AG04450 (cell line): ENCODE measurements around the gene KRTAP5-5. TPM values are rescaled to one million over a fixed set of nuclear protein-coding genes. Genes with fewer than 3 reads are reported as not detected.

ENCODE experiments used
- CTCF ChIA-PET: fragments of 300-600, 350-600 bp; formaldehyde crosslinking; extraction: SDS; loops from one replicate; lab custom pipeline; 2022; ENCODE audit warnings: antibody characterized with exemption, inconsistent platforms; lab: Charles Lee
- POLR2A ChIA-PET: fragments of 350-600 bp; formaldehyde crosslinking; extraction: SDS; loops from one replicate; lab custom pipeline; 2021; ENCODE audit warnings: antibody characterized with exemption, inconsistent platforms; lab: Yijun Ruan, JAX
- DNase-seq: peaks from one replicate; pipeline ENCODE4 v3.0.0-alpha.2; 2011; ENCODE audit warnings: low read depth, low spot score
- H3K27ac ChIP-seq: one replicate; pipeline ENCODE4 v1.5.1; 2012; ENCODE audit warnings: low read depth, low read length, control low read depth
- H3K27me3 ChIP-seq: one replicate; pipeline ENCODE4 v1.6.0; 2012; ENCODE audit warnings: low read length; ENCODE audit not compliant: control insufficient read depth, insufficient read depth
- H3K4me3 ChIP-seq: 2 replicates; pipeline ENCODE4 v1.5.1; 2011; ENCODE audit warnings: mild to moderate bottlenecking, low read depth, low read length, control low read depth
- H3K9me3 ChIP-seq: 2 replicates; pipeline ENCODE4 v1.5.1; 2012; ENCODE audit warnings: low read length; ENCODE audit not compliant: control insufficient read depth, insufficient read depth
- CTCF ChIP-seq: IDR thresholded peaks from 2 replicates; pipeline ENCODE4 v1.5.1; 2011; ENCODE audit warnings: low read depth, low read length, control low read depth, inconsistent platforms
- polyA plus RNA-seq: library from polyadenylated mRNA; depleted of rRNA; stranded (reverse); fragments of >200 nt; gene quantifications from 2 replicates; pipeline ENCODE4 v1.2.3, GENCODE V29; 2011

Gene KRTAP5-5
- polyA plus RNA-seq, 1 experiment: not detected

DNA sequence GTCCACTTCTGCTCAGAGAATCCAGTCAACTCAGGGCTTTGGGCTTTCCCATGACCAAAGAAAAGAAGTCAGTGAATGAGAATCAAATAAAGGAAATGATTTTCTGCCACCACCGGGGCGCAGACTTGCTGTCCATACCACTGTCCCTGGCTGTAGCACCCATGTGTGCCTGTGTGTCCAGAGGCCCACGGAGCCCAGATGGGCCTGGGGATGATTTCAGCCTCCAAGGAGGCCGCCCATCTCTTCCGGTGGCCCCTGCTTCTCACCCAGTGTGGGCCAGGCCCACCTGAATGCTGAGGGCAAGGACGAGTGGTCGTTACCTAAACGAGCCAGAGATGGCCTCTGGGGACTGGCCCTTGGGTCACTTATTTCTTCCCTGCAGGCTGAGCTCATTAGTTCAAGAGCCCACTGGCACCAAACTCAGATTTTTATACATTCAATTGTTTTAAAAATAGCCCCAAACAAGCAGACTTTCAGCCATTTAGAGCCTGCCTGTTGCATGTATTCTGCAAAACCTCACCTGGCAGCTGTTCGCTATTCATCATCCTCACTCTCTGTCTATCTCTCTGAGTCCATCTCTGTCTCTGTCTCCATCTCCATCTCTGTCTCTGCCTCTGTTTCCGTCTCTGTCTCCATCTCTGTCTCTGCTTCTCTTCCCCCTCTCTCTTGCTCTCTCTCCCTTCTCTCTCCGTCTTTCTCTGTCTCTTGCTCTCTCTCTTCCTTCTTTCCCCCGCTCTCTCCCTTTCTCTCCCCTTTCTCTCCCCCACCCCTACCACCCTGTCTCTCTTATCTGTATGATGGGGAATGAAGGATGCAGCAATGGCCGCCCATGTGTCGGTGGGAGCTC is 24.2 kb downstream of the KRTAP5-5 start:
- DNase-seq: no peak

GRCh38 chr11:1654388-1655167 is 25.0 kb downstream of the KRTAP5-5 start:
- Histone ChIP-seq H3K9me3 (no peaks in the 10 kb centered on the region; the same call in 1 of the 2 replicates), H3K27me3 (peaks cover 39% of the 10 kb centered on the region), H3K27ac (no peak overlapping the region), H3K4me3 (no peak overlapping the region)
- DNase-seq: no peak
- POLR2A ChIA-PET: no interaction called here
- no peak for TF ChIP-seq CTCF
- CTCF ChIA-PET: interaction anchor here (0.7 to 5.8 kb wide), 8 partner anchors 13 to 499 kb away, joined by 3 to 104 read pairs (median 32); no protein-coding TSS in a partner anchor

More for the DNA sequence above, 24.2 kb downstream of the KRTAP5-5 start:
- H3K27ac ChIP-seq: no peak overlapping the region
- H3K27me3 ChIP-seq: peaks cover 38% of the 10 kb centered on the region
- ChIA-PET CTCF (interaction anchor here (1.0 to 5.8 kb wide), 25 partner anchors 12 to 544 kb away, joined by 3 to 104 read pairs (median 6); partner anchors contain the start of genes H19 and KRTAP5-3), POLR2A (no interaction called here)
- no peak for TF ChIP-seq CTCF
- no peak overlapping the region for H3K4me3 ChIP-seq
- H3K9me3 ChIP-seq: no peaks in the 10 kb centered on the region; the same call in 1 of the 2 replicates

GRCh38 chr11:1655168-1656060 is 25.8 kb downstream of the KRTAP5-5 start:
- POLR2A ChIA-PET: no interaction called here
- Histone ChIP-seq H3K4me3 (no peak overlapping the region), H3K27me3 (peaks cover 42% of the 10 kb centered on the region), H3K27ac (no peak overlapping the region), H3K9me3 (no peaks in the 10 kb centered on the region; the same call in 1 of the 2 replicates)
- TF ChIP-seq CTCF: no peak
- no peak for DNase-seq
- CTCF ChIA-PET: interaction anchor here (0.7 to 5.8 kb wide), 4 partner anchors 16 to 498 kb away, joined by 3 to 104 read pairs (median 42); no protein-coding TSS in a partner anchor

DNA sequence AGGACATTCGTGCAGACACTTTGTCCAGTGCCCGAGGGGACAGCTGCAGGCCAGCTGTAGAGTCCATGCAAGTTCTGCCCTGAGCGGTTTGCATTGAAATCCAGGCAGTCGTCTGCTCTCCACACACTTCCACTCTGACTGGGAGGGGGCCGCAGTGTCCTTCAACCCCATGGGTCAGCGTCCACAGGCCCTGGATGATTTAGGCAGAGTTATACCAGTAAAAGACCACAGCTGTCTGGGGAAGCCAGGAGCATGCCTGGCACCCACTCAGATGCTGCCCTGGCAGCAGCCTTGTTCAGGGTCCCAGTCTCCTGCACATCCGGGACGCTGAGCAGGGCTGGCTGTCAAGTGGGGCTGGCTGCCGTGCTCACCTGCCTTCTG is 26.5 kb downstream of the KRTAP5-5 start:
- peaks cover 41% of the 10 kb centered on the region for H3K27me3 ChIP-seq
- no peaks in the 10 kb centered on the region; the same call in 1 of the 2 replicates for H3K9me3 ChIP-seq
- TF ChIP-seq CTCF: no peak
- ChIA-PET POLR2A (no interaction called here), CTCF (no interaction called here)
- no peak overlapping the region for H3K27ac ChIP-seq
- DNase-seq: no peak
- no peak overlapping the region for H3K4me3 ChIP-seq
